ENCODE results near the gene EPYC.

GRCh38 chr12:91007531-91008290 lies 2.9 kb upstream of the EPYC start:
- TF ChIP-seq CTCF (conservative IDR thresholded peaks at IDR 0.05; ENCODE audit: low read depth, low read length) (no peak), MXI1 (IDR thresholded peaks at IDR 0.05; ENCODE audit: borderline replicate concordance, low read depth, low read length) (no peak), POLR2A (IDR thresholded peaks at IDR 0.05; ENCODE audit: low read depth, low read length) (no peak), SMC3 (IDR thresholded peaks at IDR 0.05; ENCODE audit: low read depth, low read length) (no peak), MAFK (IDR thresholded peaks at IDR 0.05; ENCODE audit: low read depth, low read length) (no peak), RAD21 (IDR thresholded peaks at IDR 0.05; ENCODE audit: low read length) (no peak), CEBPB (IDR thresholded peaks at IDR 0.05; ENCODE audit: low read depth, low read length) (no peak), BHLHE40 (IDR thresholded peaks at IDR 0.05; ENCODE audit: low read depth, low read length) (no peak), ELK1 (IDR thresholded peaks at IDR 0.05; ENCODE audit: borderline replicate concordance, low read depth, low read length) (no peak), RFX5 (IDR thresholded peaks at IDR 0.05; ENCODE audit: low read depth, low read length) (no peak), NFE2L2 (IDR thresholded peaks at IDR 0.05; ENCODE audit: low read depth, low read length) (no peak), USF2 (IDR thresholded peaks at IDR 0.05; ENCODE audit: low read depth, low read length) (no peak), MAZ (IDR thresholded peaks at IDR 0.05; ENCODE audit: borderline replicate concordance, low read depth, low read length) (no peak), FOS (IDR thresholded peaks at IDR 0.05; ENCODE audit: low read depth, low read length) (no peak)

Measured in IMR-90 (cell line).